SK-N-DZ (cell line): ENCODE data around the gene CDYL.

ENCODE experiments used
- DNase-seq: peaks from one replicate; pipeline ENCODE4 v3.0.0-alpha.2; 2015; ENCODE audit warnings: low spot score

The CDYL gene

DNA sequence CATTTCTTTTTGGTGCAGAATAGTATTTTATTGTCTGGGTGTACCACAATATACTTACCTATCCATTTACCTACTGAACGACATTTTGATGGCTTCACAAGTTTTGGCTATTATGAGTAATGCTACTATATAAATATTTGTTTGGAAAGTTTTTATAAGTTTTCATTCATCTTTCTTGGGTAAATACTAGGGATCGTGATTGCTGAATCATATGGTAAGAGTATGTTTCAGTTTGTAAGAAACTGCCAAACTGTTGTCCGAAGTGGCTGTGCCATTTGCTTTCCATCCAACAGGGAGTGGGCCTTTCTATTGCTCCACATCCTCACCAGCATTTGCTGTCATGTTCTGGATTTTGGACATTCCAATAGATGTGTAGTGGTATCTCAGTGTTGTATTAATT is 104.2 kb downstream of the CDYL start:
- DNase-seq: no peak

DNA sequence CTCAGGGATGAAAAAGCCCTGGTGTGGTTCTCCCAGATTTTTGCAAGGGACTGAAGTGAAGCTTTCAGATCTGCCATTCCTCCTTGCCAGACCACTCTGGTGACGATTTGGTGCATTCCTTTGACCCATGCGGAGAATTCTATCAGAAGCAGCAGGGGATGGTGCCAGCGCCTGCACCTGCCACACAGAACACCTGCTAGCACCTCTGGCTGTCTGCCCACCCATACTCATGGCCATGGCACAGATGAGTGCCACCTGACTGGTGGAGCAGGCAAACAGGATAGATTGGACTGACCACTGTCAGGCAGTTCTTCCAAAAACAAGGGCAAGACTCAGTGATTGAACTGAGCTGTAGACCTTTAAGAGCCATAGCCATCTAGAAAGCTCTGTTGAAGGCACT is 107.1 kb downstream of the CDYL start:
- no peak for DNase-seq

DNA sequence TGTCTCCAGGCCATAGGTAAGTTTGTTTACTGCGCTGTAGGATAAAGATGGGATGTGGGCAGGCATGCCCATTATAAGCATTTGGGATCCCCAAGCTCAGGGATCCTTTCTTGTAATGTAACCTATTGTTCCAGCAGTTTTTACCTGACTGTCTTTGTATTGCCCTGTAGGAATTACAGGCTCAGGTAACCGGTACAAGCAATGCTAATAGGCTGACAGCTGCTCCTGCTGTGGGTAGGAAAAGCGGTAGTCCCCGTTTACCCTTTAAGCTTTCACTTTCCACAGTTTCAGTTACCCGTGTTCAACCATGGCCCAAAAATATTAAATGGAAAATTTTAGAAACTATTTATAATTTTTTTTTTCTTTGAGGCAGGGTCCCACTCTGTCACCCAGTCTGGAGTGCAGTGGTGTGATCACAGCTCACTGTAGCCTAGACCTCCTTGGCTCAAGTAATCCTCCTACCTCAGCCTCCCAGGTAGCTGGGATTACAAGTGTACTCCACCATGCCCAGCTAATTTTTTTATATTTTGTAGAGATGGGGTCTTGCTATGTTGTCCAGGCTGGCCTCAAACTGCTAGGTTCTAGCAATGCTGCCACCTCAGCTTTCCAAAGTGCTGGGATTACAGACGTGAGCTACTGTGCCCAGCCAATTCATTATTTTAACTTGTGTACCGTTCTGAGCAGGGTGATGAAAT is 108.6 kb downstream of the CDYL start:
- DNase-seq: no peak

DNA sequence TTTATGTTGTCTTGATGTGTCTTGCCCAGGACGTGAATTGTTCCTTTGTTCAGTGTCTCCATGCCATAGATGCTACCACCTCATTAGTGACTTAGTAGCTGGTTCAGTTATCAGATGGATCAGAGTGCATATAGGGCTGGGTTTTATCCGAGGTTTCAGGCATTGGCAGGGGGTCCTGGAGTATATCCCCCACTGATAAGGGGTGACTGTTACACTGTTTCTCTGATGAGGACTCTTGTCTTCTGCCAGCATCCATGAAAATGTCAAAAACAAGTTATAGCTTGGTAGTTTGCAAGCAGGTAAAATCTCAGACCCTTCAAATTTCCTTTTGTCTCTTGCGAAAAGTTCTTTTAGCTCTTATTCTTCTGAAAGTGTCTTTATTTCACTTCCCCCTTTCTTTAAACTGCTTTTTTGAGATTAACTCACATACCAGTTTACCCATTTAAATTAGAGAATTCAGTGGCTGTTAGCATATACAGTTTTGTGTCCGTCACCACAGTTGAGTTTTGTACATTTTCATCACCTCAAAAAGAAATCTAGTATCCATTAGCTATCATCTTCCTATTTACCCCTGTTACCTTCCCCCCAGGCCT is 109.2 kb downstream of the CDYL start:
- DNase-seq: no peak

DNA sequence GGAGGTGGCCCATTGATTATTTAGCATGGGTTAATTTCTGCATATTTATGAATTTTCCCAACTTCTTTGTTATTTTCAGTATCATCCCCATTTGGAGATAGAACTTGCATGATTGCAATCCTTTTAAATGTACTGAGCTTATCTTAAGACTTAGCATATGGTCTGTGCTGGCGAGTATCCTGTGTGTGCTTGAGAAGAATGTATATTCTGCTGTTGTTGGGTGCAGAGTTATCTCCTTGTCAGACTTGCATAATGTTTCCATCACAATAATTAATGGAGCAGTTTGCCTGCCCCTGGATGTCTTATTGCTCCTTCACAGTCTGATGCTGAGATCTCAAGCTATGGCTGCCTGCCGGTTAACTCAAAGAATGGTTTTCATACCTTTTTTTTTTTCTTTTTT is 112.6 kb downstream of the CDYL start:
- DNase-seq: no peak

DNA sequence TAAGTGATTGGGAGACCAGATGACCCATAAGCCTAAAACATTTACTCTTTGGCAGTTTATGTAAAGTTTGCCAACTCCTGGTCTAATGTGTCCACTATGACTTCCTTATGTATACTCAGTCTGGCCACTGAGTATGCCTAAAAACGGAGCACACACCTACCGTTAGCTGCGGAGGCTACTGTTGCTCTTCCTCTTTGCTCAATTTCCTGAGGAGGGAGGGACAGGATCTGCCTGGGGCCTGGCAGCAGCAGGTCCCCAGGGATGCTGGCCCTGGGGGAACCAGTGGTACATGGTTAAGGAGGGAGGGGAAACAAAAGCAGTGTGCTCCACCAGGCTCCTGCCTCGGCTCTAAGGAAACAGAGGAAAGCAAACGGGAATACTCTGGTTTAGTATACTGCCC is 113.5 kb downstream of the CDYL start:
- peak; percentile 47 for DNase-seq

DNA sequence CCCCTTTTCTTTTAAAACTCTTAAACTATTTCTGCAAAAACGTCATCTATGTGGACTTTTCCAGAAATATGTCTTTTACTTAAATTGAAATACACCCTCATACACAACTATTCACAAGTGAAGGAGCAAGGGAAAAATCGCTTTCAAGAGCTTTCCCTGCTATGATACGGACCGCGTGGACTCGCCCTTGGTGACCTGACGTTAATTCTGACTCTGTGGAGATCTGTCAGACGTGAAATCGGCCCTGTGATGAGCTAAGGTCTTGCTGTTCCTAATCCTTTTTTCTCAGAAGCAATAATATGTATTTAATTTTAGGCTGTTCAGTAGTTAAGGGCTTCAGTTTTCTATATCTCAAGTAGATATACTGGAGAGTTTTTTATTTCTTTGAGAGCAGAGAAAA is 114.0 kb downstream of the CDYL start:
- DNase-seq: no peak

DNA sequence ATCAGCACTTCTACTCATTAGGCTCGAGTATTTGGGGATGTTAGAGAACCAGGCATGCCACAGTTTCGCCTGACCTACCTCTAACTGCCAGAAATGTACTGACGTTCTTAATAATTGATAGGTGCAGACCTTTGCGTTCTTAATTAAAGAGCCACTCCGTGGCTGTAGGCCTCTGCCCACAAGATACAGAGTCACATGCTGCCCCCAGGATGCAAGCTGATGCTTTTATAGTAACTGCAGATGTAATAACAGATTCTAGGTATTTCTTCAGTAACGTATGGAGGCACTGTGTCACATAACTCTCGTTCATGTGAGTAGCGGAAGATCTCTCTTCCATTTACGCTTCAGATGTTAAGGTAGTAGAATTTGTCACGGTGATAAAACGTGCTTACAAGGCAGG is 114.4 kb downstream of the CDYL start:
- no peak for DNase-seq

DNA sequence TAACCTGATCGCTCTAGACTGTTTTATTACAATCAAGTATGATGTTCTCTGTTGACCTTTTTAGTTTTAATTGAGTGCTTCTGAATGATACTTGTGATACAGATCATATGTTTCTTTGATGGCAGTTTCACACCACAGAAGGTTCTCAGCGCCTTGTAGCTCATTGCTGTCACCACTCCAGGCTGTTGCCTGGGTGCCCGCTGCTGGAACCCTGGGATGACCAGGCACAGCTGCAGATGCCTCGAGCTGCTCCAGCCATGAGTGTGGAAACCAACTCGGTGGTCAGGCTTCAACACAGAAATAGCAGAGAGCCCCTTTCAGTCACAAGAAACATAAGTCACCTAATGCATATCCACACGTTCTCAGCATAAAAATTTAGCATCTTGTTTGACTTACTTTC is 114.9 kb downstream of the CDYL start:
- DNase-seq: no peak

DNA sequence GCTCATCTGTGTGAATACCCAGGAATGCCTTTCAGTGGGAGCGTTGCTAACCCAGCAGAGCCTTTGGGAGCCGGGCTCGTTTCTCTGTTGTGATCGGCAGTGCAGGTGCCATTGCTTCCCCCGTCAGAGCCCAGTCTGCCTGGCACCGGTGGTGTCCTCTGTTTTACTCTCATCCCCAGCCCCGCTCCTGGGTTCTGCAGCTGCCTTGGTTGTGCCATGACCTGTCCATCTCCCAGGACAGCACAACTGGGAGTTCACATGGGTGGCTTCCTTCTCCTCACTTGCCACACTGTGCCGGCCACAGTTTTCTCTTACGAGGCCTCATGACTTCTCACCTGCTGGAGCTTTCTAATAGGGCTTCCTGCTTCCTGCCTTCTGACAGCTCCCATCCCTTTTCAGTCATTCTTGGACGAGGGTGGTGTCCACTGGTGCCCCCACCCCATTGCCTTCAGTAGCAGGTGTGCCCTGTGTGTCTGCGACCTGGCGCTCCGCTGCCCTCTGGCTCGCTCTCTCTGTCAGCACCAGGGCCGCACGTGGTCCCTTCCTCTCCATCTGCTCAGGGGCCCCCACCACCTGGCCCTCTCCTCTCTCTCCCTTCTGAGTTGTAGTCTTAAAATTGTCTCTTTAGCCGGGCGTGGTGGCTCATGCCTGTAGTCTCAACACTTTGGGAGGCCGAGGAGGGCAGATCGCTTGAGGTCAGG is 116.7 kb downstream of the CDYL start:
- DNase-seq: no peak

DNA sequence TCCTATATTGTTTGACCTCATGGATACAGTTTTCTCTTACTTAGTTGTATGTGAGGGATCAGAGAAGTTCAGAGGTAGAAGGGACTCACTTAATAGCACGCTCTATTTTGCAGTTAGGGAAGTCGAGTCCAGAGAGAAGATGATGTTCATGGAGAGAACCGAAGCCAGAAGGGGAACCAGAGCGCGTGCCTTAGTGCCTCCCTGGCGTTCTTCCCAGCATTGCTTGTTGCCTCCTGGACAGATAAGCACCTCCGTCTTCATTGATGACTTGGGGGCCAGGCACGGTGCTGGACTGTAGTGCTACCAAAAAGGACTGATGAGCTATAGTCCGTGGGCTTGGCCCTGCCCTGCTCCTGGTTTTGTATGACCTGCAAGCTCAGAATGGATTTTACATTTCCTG is 117.8 kb downstream of the CDYL start:
- no peak for DNase-seq

DNA sequence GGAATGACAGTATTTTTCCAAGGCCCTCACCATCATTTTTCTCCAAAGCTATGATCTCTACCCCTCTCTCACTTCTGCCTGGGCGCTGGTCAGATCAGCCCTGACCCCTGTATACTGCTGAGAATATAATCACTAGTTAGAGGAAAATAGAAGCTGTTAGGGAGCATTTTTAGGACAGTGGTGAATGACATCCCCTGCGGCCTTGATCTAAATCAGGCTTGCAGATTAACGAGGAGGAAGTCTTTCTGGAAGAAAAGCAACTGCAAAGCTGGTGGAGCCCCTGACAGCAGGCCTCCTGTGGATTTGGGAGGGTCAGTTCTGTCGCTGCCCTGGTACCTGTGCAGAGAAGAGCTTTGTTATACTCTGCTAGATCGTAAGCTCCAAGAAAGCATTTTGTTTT is 119.8 kb downstream of the CDYL start:
- no peak for DNase-seq

DNA sequence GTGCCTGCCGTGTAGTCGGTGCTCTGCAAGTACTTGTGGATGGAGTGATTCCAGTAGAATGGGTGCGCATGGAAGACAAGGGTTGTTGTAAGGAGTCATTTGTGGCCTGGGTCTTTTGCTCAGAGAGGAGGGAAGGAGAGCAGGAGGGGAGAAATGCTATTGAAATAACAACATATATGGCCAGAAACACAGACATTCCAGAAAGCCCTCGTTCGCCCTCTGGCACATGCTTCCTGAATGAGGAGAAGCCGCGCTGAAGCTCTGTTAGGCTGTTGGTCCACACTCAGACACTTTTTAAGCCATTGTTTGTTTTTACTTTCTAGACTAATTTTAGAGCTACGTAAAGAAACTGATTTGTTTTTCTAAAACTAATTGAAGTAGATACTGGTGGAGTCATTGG is 120.2 kb downstream of the CDYL start:
- DNase-seq: no peak

DNA sequence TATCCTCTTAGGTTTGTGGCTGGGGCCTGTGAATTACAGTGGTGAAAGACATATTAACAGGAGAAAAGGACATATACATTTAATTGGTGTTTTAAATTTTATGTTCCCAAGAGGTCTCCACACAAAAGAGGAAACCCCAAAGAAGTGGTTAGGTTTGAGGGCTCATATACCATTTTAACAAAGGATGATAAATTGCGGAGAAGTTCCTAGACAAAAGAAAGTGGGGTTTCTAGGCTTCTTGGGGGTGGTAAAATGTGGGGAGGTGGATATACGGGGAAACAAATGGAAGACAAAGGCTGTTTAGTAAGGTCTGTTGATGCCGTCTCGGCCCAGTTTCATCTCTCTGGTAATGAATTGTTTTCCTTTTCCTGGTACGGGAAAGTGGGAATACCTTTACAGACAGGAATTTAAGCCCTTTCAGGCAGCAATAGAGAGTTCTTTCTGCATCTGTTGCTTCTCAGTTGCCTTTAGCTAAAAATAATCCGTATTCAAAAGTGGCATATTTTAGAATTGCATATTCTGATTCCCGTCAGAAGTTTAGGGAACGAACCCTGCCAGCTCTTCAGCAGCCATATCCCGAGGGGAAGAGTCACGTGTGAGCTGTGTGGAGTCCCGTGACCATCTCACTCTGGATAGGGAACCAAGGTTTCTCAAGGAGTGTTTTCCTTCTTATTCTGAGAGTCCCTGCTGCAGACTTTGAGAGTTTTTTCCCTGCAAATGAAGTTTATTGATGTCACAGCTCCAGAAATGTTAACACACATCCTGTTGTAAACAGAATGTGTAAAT is 123.2 kb downstream of the CDYL start:
- no peak for DNase-seq

DNA sequence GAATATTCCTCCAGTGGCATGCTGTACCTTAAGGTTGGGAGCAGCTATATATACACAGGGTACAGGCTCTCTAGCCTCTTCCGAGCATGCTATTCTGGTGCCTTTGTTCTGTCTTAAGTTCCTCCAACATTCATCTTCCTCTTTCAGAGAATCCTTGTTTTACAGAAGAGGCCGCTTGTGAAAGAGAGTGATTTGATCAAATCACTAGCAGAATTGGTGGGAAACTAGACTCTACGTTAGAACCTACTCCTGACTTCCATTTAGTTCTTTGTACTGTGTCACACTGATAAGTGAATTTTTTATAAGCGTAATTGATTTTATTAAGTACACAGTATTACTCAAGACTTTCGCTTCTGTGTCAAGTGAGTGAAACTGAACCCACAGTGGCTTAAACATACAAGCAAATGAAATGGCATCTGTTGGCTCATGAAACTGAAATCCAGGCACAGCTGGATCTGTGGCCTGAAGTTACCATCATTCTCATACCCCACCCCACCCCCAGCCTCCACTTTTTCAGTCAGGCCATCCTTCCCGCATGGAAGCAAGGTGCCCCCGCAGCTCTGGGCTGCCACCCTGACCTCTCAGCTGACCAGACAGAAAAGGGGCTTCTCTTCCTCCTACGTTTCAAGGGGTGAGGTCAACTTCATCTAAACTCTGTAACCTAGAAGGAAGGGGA is 125.3 kb downstream of the CDYL start:
- DNase-seq: no peak

DNA sequence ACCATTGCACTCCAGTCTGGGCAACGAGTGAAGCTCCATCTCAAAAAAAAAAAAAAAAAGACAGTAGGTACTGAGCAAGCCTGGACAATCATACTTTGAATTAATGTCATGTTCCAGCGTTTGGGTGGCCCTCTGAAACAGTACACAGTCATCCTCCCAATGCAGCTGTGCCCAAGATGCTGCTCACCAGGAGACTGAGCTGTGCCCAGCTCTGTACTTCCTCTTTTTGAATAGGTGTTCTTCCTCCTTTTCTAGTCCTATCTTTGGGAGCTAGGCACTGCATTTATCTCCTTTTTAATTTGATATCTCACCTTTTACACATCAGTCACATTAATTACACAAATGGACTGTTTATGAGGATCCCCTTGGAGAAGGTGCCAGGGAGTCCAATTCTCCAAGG is 126.2 kb downstream of the CDYL start:
- DNase-seq: no peak

DNA sequence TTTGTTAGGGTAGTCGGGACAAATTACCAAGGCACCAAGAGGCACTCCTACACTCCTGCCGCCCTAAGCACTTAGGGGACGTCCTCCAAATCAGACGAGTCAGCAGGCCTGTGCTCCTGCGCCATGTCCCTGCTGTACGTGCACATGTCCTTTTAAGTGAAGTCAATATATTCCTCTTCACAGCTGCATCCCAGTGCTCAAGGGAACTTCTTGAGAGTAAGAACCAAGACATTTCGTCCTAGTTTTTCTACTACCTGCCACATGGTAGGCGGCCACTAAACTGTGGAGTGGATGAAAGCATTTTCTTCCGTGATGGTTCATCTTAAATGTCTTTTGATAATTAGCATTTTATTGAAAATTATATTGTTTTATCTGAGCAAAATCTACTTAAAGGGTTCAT is 126.9 kb downstream of the CDYL start:
- DNase-seq: no peak

DNA sequence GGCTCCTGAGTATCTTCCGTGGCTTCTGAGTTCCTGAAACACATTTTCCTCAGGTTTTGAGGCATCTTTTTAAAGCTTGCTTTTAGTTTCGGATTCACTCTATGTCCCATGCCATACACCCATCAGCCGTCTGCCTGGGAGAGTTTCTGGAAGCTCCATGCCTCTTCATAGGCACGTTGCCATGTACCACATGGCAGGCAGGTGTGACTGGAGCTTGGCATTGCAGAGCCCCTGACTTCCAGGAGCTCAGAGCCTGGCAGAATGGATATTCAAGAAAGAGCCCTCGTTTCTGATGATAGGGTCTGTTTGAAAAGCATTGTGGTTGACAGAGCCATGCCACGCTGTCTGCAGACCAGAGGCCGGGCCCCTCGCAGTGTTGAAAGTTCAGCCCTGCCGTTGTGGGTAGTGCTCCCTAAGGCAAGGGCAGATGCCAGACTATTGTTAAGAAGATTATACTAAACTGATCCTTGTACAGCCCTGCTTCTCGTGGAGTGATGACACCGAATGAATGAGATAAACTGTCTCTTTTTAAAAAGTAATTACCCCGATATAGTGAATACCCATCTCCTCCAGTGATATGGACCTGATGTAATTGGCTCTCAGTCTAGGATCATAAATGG is 127.7 kb downstream of the CDYL start:
- DNase-seq: no peak

DNA sequence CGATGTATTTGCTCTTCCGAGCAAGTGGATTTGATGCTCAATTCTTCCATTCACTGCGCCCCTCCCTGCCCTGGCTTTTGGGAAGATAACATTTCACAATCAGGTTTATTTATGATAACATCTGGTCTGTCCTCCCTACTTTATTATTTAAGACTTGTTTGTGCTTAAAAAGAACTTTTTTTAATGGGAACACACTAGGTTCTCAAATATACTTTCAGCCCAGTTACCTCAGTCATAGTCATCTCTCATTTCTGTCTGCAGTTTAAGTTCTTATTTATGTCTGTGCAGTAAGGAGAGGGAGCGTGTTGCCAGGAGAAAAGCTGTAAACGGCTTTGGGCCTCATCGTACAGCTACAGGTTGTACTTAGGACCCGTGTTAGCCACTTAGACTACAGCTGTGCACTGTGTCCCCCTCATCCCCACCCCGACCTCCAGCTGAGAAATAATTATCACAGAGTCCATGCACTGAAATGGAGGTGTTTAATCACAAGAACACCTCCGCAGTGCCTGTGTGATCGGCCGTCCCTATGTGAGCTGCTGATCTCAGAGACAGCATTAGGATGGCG is 128.3 kb downstream of the CDYL start:
- no peak for DNase-seq

DNA sequence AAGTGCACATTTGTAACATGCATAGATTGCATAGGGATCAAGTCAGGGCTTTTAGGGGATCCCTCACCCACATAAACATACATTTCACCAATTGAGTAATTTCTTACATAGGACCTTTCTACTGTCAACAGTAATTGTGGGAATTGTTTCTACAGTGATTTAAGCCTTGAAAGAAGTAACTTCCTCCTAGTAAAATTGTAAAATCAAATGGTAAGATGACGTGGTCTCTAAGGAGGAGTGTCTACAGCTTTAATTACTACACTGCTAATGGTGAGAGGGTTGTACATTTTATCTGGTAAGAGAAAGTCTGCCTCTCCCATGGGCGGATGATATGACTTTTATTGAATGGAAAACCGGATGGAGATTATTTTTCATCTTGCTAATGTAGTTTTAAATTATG is 129.6 kb downstream of the CDYL start:
- no peak for DNase-seq
